Spleen (tissue), 11 donors: Measurements from ENCODE around the gene CARD10. TPM values are rescaled to one million over a fixed set of nuclear protein-coding genes. Genes with fewer than 3 reads are reported as not detected.

ENCODE experiments used
- DNase-seq: peaks from one replicate; pipeline ENCODE4 v3.0.0-alpha.2; 2020
- H3K27ac ChIP-seq, 8 donors: fragments of 200-600 bp; sonication (generic) in 7 of 8; 1 replicate in 4 of 8; 2 replicates in 4 of 8; pipeline versions ENCODE4 v1.5.0 to v1.8.0; 2016 to 2021; ENCODE audit warnings: inconsistent platforms in 4 of 8, mild to moderate bottlenecking in 4 of 8, moderate library complexity in 1 of 8
- H3K27me3 ChIP-seq, 7 donors: fragments of 200-600 bp; sonication (generic) in 6 of 7; replicated peaks in 1 of 7; 1 replicate in 4 of 7; 2 replicates in 3 of 7; pipeline versions ENCODE4 v1.5.0 to v1.8.0; 2016 to 2021; ENCODE audit warnings: inconsistent platforms in 3 of 7, mild to moderate bottlenecking in 1 of 7
- H3K36me3 ChIP-seq, 6 donors: fragments of 200-600 bp; sonication (generic) in 5 of 6; 1 replicate in 4 of 6; 2 replicates in 2 of 6; pipeline versions ENCODE4 v1.5.0 to v1.8.0; 2016 to 2021; ENCODE audit warnings: inconsistent platforms in 2 of 6
- H3K4me1 ChIP-seq, 6 donors: fragments of 200-600 bp; sonication (generic) in 5 of 6; 1 replicate in 3 of 6; 2 replicates in 3 of 6; pipeline versions ENCODE4 v1.5.0 to v1.8.0; 2016 to 2021; ENCODE audit warnings: inconsistent platforms in 3 of 6
- H3K4me3 ChIP-seq, 8 donors: fragments of 200-600 bp; sonication (generic) in 7 of 8; 1 replicate in 4 of 8; 2 replicates in 4 of 8; pipeline versions ENCODE4 v1.5.0 to v1.8.0; 2016 to 2021; ENCODE audit warnings: inconsistent platforms in 4 of 8, mild to moderate bottlenecking in 4 of 8, moderate library complexity in 2 of 8
- H3K9me3 ChIP-seq, 8 donors: fragments of 200-600 bp; sonication (generic) in 7 of 8; 1 replicate in 4 of 8; 2 replicates in 4 of 8; pipeline versions ENCODE4 v1.5.0 to v1.8.0; 2016 to 2021; ENCODE audit warnings: inconsistent platforms in 4 of 8
- CTCF ChIP-seq, 11 experiments: fragments of 200-600 bp in 7 of 11; fragments of 450-650 bp in 4 of 11; sonication (generic) in 4 of 11; IDR thresholded peaks in 8 of 11; conservative IDR thresholded peaks in 3 of 11; 1 replicate in 7 of 11; 2 replicates in 4 of 11; pipeline versions ENCODE4 v1.4.0 to v1.8.0; 2016 to 2021; ENCODE audit warnings: antibody characterized with exemption in 11 of 11, inconsistent platforms in 4 of 11, mild to moderate bottlenecking in 1 of 11
- POLR2A ChIP-seq, 3 donors: fragments of 450-650 bp; IDR thresholded peaks; one replicate each; pipeline ENCODE4 v1.5.1; 2017; ENCODE audit warnings: antibody characterized with exemption in 3 of 3, mild to moderate bottlenecking in 1 of 3
- POLR2AphosphoS5 ChIP-seq, 3 donors: sonication (generic); formaldehyde crosslinking; IDR thresholded peaks; one replicate each; pipeline ENCODE4 v1.5.1; 2017; ENCODE audit warnings: antibody characterized with exemption in 3 of 3
- WGBS, 5 donors: extraction: QIAGEN DNeasy Blood & Tissue Kit in 3 of 5; methylation state at CpG; one replicate each; pipeline versions ENCODE4 v1.1.5 to v1.1.7; 2013 to 2018; 5-methylcytosine and 5-hydroxymethylcytosine counted together
- intact Hi-C: fragments of 100-400 bp; cut with DNase I; formaldehyde crosslinking; loops from one replicate; pipeline ENCODE4 v1.15.0; 2023; ENCODE audit warnings: low total_unique reads
- polyA plus RNA-seq, 3 donors: library from polyadenylated mRNA; stranded (reverse); fragments of 200-250 nt; gene quantifications; one replicate each; pipeline ENCODE4 v1.2.1, GENCODE V29; 2013
- total RNA-seq, 7 donors: library from RNA; depleted of rRNA in 3 of 7; stranded (reverse); fragments of >200 nt in 3 of 7; fragmentation: NEBNext Ultra II Directional in 4 of 7; extraction: Animal tissue kit (Norgen Biotek cat#: 25700) in 4 of 7; gene quantifications; one replicate each; pipeline versions ENCODE4 v1.1.0 to v1.2.1, GENCODE V29; 2016 to 2021
- donor health status: healthy with polysubstance abuse.
- donor health status: DM: no; HTN: no; CAD: no; lungs with moderate emphysema.
- donor health status: DM: no; HTN: no; CAD: no.
- donor health status: Bipolar disorder and iron deficiency.
- donor health status: healthy.
- donor health status: DM: no; HTN: no; CAD: no.
- donor health status: DM: yes; HTN: yes; CAD: no.

CARD10 gene
- total and polyA plus RNA-seq, 10 donors = 2.5 to 12.5 (median 9.5) TPM

GRCh38 chr22:37505565-37505964 is 13.7 kb downstream of the CARD10 start:
- Histone ChIP-seq H3K4me3 (no peak overlapping the region), H3K27ac (no peak overlapping the region), H3K4me1 (peaks cover 0 to 55% (median 29%) of the 10 kb centered on the region in 6 donors), H3K27me3 (peaks cover 0 to 11% (median 0%) of the 10 kb centered on the region in 7 donors), H3K9me3 (no peaks in the 10 kb centered on the region), H3K36me3 (peaks cover 0 to 23% (median 0%) of the 10 kb centered on the region in 6 donors)
- no peak for DNase-seq
- TF ChIP-seq POLR2A (IDR thresholded peaks at IDR 0.05) = no peak
- TF ChIP-seq POLR2AphosphoS5 (IDR thresholded peaks at IDR 0.05) = no peak
- no peak for TF ChIP-seq CTCF (IDR thresholded peaks at IDR 0.05 in 8 of 11, conservative IDR thresholded peaks at IDR 0.05 in 3 of 11)
- WGBS, 5 donors = 88 to 96% (median 91%) methylated on average over 4 of the region's 4 CpGs
- intact Hi-C loops = no loop called here

GRCh38 chr22:37504964-37505363 is 14.3 kb downstream of the CARD10 start:
- 89 to 97% (median 94%) methylated on average over 4 of the region's 4 CpGs for WGBS, 5 donors
- TF ChIP-seq POLR2AphosphoS5 (IDR thresholded peaks at IDR 0.05) (no peak), CTCF (IDR thresholded peaks at IDR 0.05 in 8 of 11, conservative IDR thresholded peaks at IDR 0.05 in 3 of 11) (no peak), POLR2A (IDR thresholded peaks at IDR 0.05) (no peak)
- H3K36me3 ChIP-seq = peaks cover 0 to 23% (median 0%) of the 10 kb centered on the region in 6 donors
- H3K4me1 ChIP-seq = peaks cover 2 to 57% (median 32%) of the 10 kb centered on the region in 6 donors
- peaks cover 0 to 17% (median 0%) of the 10 kb centered on the region in 7 donors for H3K27me3 ChIP-seq
- peak overlapping the region in 5 of 8 donors; percentile 75 to 87 (median 77) for H3K27ac ChIP-seq
- no peak overlapping the region for H3K4me3 ChIP-seq
- intact Hi-C loops = no loop called here
- DNase-seq = no peak
- no peaks in the 10 kb centered on the region for H3K9me3 ChIP-seq

- 59 to 77% (median 69%) methylated on average over 9 to 11 of the region's 11 CpGs for WGBS, 5 donors
- Histone ChIP-seq H3K4me1 (peaks cover 6 to 62% (median 37%) of the 10 kb centered on the region in 6 donors), H3K36me3 (peaks cover 0 to 23% (median 0%) of the 10 kb centered on the region in 6 donors), H3K27ac (peak overlapping the region in 6 of 8 donors; percentile 17 to 87 (median 76)), H3K9me3 (no peaks in the 10 kb centered on the region), H3K27me3 (peaks cover 0 to 27% (median 0%) of the 10 kb centered on the region in 7 donors), H3K4me3 (no peak overlapping the region)
- no peak for DNase-seq
- peak; percentile 44 to 58 (median 46) for TF ChIP-seq POLR2AphosphoS5 (IDR thresholded peaks at IDR 0.05)
- TF ChIP-seq CTCF (IDR thresholded peaks at IDR 0.05 in 8 of 11, conservative IDR thresholded peaks at IDR 0.05 in 3 of 11) = no peak
- intact Hi-C loops = no loop called here
These were observed 15.4 kb downstream of the CARD10 start for GRCh38 chr22:37503850-37504249.

GRCh38 chr22:37503183-37503683 is 16.0 kb downstream of the CARD10 start:
- Histone ChIP-seq H3K4me1 (peaks cover 6 to 65% (median 42%) of the 10 kb centered on the region in 6 donors), H3K4me3 (no peak overlapping the region), H3K27me3 (peaks cover 0 to 28% (median 0%) of the 10 kb centered on the region in 7 donors), H3K36me3 (peaks cover 0 to 20% (median 0%) of the 10 kb centered on the region in 6 donors), H3K9me3 (no peaks in the 10 kb centered on the region), H3K27ac (peak overlapping the region; percentile 41 to 87 (median 76))
- DNase-seq = no peak
- WGBS, 5 donors = 75 to 91% (median 86%) methylated on average over 3 of the region's 3 CpGs
- intact Hi-C loops = no loop called here
- TF ChIP-seq POLR2AphosphoS5 (IDR thresholded peaks at IDR 0.05) = no peak
- TF ChIP-seq POLR2A (IDR thresholded peaks at IDR 0.05) = no peak
